Measurements from ENCODE around the gene RANGAP1. TPM values are rescaled to one million over a fixed set of nuclear protein-coding genes. Genes with fewer than 3 reads are reported as not detected.

RANGAP1 gene
- total RNA-seq, 4 donors from 2014 or later, result 39.9 to 87.9 (median 65.5) TPM

DNA sequence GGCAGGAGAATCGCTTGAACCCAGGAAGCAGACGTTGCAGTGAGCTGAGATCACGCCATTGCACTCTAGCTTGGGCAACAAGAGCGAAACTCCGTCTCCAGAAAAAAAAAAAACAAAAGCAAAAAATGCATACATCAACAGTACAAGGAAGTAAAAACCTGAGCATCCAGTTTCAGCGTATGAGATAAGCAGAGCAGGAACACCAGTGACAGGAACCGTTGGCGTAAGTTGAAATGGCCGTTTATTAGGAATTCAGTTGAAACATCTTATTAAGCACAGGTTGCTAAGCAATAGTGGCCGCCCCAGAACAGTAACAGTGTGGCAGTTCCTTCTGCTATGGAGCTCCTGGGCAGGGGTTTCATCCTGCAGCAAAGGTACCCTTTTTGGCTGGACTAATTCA is 84.8 kb downstream of the RANGAP1 start:
- H3K9me3 ChIP-seq, result no peaks in the 10 kb centered on the region

DNA sequence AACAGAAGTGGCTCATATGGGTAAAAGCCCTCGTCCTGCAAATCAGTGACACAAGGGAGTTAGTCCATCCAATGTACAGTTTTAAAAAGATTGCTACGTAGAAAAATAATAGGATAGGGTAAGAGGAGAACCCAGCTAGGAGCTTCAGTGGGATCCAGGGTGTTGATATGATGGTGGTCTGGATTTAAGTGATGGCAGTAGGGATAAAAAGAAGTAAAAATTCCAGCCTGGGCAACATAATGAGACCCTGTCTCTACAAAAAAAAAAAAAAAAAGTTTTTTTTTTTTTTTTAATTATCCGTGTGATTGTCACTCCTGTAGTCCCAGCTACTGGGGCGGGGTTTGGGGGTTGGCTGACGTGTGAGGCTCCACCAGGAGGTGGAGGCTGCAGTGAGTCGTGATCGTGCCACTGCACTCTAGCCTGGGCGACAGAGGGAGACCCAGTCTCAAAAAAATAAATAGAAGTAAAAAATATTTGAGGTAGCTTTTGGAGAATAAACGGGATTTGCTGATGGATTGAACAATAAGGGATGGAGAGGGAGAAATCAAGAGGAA is 87.9 kb downstream of the RANGAP1 start:
- no peak for TF ChIP-seq POLR2A (IDR thresholded peaks at IDR 0.05; ENCODE audit: low read depth)
- TF ChIP-seq POLR2AphosphoS5 (IDR thresholded peaks at IDR 0.05), result no peak
- TF ChIP-seq, protein P1, sequence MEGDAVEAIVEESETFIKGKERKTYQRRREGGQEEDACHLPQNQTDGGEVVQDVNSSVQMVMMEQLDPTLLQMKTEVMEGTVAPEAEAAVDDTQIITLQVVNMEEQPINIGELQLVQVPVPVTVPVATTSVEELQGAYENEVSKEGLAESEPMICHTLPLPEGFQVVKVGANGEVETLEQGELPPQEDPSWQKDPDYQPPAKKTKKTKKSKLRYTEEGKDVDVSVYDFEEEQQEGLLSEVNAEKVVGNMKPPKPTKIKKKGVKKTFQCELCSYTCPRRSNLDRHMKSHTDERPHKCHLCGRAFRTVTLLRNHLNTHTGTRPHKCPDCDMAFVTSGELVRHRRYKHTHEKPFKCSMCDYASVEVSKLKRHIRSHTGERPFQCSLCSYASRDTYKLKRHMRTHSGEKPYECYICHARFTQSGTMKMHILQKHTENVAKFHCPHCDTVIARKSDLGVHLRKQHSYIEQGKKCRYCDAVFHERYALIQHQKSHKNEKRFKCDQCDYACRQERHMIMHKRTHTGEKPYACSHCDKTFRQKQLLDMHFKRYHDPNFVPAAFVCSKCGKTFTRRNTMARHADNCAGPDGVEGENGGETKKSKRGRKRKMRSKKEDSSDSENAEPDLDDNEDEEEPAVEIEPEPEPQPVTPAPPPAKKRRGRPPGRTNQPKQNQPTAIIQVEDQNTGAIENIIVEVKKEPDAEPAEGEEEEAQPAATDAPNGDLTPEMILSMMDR (IDR thresholded peaks at IDR 0.05), result no peak
- TF ChIP-seq EP300 (IDR thresholded peaks at IDR 0.05), result no peak
- Histone ChIP-seq H3K4me3 (peak overlapping the region; percentile 74 to 81 (median 79)), H3K27ac (replicated peaks in 1 of 4) (peak overlapping the region; percentile 57 to 70 (median 65)), H3K36me3 (no peaks in the 10 kb centered on the region), H3K4me1 (peaks cover 10 to 21% (median 18%) of the 10 kb centered on the region in 4 donors), H3K9me3 (no peaks in the 10 kb centered on the region), H3K27me3 (no peaks in the 10 kb centered on the region)
- 4% methylated on average over 9 of the region's 9 CpGs for WGBS
- no peak for DNase-seq (ENCODE audit: extremely low spot score)
- intact Hi-C loops (cut with DNase I), result loop anchor here (5.0 kb wide), 1 partner anchor 104 kb away; the partner anchor contains the start of gene ZC3H7B

More for the DNA sequence above, 84.8 kb downstream of the RANGAP1 start:
- Histone ChIP-seq H3K36me3 (no peaks in the 10 kb centered on the region), H3K27ac (replicated peaks in 1 of 4) (no peak overlapping the region), H3K27me3 (no peaks in the 10 kb centered on the region), H3K4me1 (peaks cover 18 to 31% (median 29%) of the 10 kb centered on the region in 4 donors), H3K4me3 (no peak overlapping the region)
- TF ChIP-seq, protein P1 (IDR thresholded peaks at IDR 0.05), result no peak
- TF ChIP-seq POLR2AphosphoS5 (IDR thresholded peaks at IDR 0.05), result no peak
- TF ChIP-seq EP300 (IDR thresholded peaks at IDR 0.05), result no peak
- TF ChIP-seq POLR2A (IDR thresholded peaks at IDR 0.05; ENCODE audit: low read depth), result no peak
- DNase-seq (ENCODE audit: extremely low spot score), result no peak
- intact Hi-C loops (cut with DNase I), result no loop called here
- 69% methylated on average over 10 of the region's 10 CpGs for WGBS

DNA sequence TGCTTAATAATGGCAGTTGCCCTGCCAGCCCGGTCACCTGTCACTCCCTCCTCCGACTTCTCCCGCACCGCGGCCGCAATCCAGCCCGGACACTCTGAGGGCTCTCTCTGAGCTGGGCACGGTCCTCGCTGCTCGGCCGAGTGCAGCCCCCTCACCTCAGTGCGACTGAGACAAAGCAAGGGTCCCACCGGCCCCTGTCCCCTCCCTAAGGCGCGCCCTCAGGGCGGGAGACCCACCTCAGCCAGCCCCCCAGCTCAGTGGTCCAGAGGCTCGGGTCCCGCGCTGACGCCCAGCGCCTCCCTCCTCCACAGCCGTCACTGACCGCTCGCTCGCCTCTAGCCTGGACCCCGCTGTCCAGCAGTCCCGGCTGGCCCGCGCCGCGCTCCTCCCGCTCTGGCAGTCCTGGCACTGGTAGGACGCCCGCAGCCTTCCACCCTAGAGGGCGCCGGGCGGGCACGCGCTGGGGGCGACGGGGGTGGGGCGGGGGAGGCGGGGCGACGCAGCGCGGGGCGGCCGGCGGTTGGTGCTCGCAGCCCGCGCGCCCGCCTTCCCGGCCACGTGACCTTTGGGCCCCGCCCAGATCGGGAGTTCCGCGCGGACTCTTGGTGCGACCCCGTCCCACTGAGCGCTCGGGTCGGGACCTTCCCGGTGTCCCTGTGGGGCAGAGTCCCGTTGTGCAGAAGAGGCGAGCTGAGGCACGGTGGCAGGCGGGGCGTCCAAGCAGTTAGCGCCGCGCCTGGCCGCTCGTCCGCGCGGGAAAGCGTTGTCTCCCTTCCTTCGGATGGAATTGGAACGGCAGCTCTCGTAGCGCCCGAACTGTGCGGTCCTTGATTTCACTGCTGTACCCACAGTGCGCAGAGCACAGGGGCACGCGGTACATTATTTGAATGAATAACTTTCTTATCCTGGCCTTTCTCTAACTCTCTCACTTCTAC is 88.7 kb downstream of the RANGAP1 start:
- WGBS, result under 1% methylated on average over 23 of the region's 91 CpGs
- intact Hi-C loops (cut with DNase I), result loop anchor here (5.0 kb wide), 1 partner anchor 105 kb away; the partner anchor contains the start of gene ZC3H7B
- DNase-seq (ENCODE audit: extremely low spot score), result peak; percentile 94
- Histone ChIP-seq H3K36me3 (no peaks in the 10 kb centered on the region), H3K4me1 (peaks cover 10 to 21% (median 18%) of the 10 kb centered on the region in 4 donors), H3K27ac (replicated peaks in 1 of 4) (peak overlapping the region; percentile 57 to 70 (median 65)), H3K4me3 (peak overlapping the region; percentile 74 to 81 (median 79)), H3K9me3 (no peaks in the 10 kb centered on the region), H3K27me3 (no peaks in the 10 kb centered on the region)
- TF ChIP-seq POLR2A (IDR thresholded peaks at IDR 0.05; ENCODE audit: low read depth) (no peak), EP300 (IDR thresholded peaks at IDR 0.05) (no peak), POLR2AphosphoS5 (IDR thresholded peaks at IDR 0.05) (peak; percentile 37 to 50)
- TF ChIP-seq, protein P1 (IDR thresholded peaks at IDR 0.05), result peak in 2 of 3 experiments; percentile 12 to 21

Small RNA genes lying within 50 kb of the gene (small RNA-seq; reads per million reads assigned to genes)
- 0 reads per million in 3 donors for gene MIR6889

Other genes starting within 250 kb of the RANGAP1 start
- gene EP300, start 193.6 kb downstream of the RANGAP1 start, total RNA-seq, result 100 to 1,000 TPM in 1 of 4 donors, 10 to 100 TPM in 3; 50.5 to 111 (median 77.7) TPM
- gene L3MBTL2, start 80.9 kb downstream of the RANGAP1 start, total RNA-seq, result 10 to 100 TPM; 17.4 to 29.9 (median 22.4) TPM
- 10 to 100 TPM in 2 of 4 donors, 1 to 10 TPM in 2; 7.5 to 13.2 (median 10.3) TPM for gene CHADL, start 45.3 kb downstream of the RANGAP1 start, total RNA-seq
- 10 to 100 TPM; 39.9 to 72.2 (median 54.3) TPM for gene ZC3H7B, start 15.3 kb upstream of the RANGAP1 start, total RNA-seq
- gene TEF, start 95.8 kb upstream of the RANGAP1 start, total RNA-seq, result 10 to 100 TPM; 19.5 to 47.8 (median 36.6) TPM
- 100 to 1,000 TPM in 1 of 4 donors, 10 to 100 TPM in 3; 56.2 to 100 (median 93.0) TPM for gene TOB2, start 160.6 kb upstream of the RANGAP1 start, total RNA-seq
- 10 to 100 TPM; 36.5 to 46.1 (median 42.2) TPM for gene PHF5A, start 182.5 kb upstream of the RANGAP1 start, total RNA-seq
- 100 to 1,000 TPM; 141 to 214 (median 166) TPM for gene ACO2, start 182.9 kb upstream of the RANGAP1 start, total RNA-seq